HG03196 (cell line): Measurements from ENCODE around the gene DOCK6.
"Not testable (repeated sequence)": the region's sequence is repeated elsewhere in the genome, so short reads cannot be mapped to it uniquely, and the experiment has no call there.

ENCODE experiments used
- ATAC-seq: cut with Tn5 transposase; IDR thresholded peaks from one replicate; pipeline ENCODE4 v1.9.1; 2021; ENCODE audit not compliant: unreplicated experiment

Gene DOCK6

DNA sequence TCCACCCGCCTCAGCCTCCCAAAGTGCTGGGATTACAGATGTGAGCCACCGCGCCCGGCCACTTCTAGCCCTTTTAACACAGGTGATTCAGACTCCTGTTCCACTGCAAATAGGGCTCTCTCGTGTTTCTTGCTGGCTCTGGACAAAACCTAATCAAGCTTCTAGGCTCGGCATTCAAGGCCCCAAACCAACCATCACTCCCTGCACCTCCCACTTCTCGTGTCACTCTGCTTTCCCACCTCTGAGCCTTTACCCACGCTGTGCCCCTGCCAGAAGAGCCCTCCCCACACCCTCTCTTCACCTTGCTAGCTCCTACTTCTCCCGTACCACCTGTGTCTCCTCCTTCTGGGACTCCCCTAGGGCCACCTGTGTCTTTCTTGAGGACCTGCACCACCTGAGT lies 84.7 kb downstream of the DOCK6 start:
- no peak for ATAC-seq

DNA sequence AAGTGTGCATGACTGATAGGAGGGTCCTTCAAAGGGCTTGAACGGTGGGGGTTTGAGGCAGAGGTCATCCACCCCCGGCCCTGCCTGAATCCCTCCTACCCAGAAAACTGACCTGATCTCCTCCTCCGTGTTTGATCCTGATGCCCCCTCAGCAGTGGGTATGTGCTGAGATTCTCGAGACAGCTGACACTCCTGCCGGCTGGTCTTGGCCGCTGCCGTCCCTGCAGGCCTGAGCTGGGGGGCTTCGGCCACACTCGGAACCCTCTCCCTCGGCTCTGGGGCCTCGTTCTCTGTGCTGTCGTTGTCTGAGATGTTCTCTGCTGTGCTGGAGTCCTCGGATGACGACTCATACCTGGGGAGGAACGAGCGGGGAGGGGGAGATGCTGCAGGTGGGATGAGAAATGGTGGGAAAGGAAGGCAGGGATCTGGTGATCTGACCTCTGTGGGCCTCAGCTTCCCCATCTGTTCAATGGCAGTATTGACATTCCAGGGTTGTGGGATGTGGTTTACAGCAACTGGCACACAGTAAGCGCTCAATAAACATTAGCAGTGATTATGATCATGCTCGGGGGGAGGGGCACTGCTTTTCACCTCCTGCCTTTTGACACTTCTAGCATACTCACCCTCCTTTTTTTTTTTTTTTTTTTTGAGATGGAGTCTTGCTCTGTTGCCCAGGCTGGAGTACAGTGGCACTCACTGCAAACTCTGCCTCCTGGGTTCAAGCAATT lies 85.7 kb downstream of the DOCK6 start:
- no peak for ATAC-seq

DNA sequence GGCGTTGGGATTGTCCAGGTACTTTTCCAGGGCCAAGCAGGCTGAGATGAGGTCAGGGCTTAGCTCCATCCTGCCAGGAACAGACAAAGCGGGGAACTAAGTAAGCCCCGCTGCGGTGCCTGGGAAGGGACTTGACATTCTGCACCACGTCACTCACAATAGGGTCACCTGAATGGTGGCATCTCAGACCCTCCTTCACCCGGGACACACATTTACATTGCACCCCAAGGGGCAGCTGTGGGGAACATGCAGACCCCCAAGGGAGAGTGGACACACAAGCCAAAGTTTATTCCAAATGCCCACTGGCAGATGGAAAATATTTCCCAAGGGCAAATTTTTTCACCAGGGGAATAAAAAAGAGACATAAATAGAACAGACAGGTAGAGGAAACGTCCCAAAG lies 86.4 kb downstream of the DOCK6 start:
- no peak for ATAC-seq

DNA sequence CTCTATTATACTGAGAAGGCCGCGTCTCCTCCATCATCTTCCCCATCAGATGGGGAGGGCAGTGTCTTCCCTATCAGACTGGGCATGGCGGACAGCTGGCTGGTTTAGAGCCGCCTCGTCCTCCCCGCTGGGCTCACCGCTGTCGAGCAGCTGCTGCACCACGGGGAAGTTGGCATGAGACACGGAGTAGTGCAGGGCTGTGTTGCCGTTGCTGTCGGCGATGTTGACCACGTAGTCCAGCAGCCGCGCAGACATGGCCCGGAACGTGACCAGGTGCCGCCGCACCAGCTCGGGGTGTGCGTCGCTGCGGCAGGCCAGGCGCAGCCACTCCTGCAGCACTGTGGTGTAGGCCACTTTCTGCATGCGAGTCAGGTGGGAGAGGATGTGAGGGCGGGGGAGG lies 88.0 kb downstream of the DOCK6 start:
- no peak for ATAC-seq

DNA sequence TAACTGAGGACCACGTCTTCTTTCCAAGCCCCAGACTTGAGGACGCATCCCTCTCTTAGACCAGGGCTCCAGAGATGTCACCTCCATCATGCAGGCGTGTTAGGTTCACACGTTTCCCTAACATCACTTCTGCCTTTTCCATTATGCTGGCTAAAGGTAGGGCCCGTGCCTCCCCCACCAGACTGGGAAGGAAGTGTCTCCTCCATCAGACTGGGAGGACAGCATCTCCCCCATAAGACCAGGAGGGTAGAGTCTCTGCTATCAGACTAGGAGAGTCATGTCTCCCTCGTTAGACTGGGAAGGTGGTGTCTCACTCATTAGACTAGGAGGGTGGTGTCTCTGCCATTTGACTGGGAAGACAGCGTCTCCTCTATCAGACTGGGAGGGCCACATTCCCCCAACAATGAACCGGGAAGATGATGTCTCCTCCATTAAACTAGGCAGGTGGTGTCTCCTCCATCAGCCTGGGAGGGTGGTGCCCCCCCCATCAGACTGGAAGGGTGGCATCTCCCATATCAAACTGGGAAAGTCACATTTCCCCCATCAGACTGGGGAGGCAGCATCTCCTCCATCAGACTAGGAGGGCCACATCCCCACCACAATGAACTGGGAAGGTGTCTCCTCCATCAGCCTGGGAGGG lies 88.7 kb downstream of the DOCK6 start:
- ATAC-seq: no peak

DNA sequence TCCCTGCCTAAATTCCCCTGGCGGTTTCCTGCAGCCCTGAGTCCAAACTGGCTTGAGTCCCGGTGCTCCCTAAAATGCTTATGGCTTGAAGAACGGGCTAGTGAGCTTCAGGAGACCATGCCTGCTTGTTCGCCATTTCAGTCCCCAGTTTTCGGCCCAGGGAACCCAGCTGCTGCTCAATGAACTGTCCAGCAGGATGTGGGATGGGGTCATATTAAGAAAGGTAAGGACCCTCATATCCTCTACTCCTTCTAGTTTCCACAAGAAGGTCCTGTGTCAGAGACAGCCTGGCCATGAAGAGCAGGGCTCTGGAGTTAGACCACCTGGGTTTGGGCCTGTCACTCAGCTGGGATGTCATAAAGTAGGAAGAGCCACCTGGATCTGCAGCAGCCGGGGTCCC lies 89.7 kb downstream of the DOCK6 start:
- ATAC-seq: no peak

DNA sequence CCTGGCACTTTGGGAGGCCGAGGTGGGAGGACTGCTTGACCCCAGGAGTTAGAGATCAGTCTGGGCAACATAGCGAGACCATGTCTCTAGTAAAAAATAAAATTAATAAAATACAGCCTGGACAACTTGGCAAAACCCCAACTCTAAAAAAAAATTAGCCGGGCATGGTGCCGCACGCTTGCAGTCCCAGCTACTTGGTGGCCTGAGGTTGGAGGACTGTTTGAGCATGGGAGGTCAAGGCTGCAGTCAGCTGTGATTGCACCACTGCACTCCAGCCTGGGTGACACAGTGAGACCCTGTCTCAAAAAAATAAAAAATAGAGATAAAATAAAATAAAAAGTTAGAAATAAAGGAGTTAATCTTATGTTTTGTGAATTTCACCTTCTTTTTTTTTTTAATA lies 91.2 kb downstream of the DOCK6 start:
- ATAC-seq: no peak

DNA sequence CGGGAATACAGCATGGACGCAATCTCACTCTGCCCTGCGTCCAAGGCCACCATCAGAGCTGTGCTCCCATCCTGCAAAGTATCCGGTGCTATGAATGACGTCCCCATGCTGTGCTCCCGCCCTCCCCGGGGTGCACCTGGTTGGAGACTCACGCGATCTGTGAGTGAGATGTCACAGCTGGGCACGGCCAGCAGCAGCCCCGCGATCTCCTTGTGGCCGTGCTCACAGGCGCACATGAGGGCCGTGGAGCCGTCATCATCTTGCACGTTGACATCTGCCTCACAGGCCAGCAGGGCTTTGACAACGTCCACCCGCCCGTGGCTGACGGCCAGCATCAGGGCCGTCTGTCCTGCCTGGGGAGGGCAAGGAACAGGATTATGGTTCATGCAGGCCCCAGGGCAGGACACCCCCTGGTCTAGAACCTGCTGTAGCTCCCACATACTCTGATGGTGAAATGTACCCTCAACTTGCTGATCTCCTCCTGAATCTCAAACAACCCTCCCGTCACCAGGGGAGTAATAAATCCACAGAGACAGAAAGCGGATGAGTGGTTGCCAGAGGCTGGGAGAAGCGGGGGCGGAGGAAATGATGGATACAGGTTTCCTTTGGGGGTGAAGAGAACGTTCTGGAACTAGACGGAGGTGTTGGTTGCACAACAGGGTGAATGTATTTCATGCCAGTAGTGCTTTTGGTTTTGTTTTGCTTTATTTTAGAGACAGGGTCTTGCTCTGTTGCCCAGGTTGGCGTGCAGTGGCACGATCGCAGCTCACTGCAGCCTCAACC lies 92.2 kb downstream of the DOCK6 start:
- ATAC-seq: no peak

DNA sequence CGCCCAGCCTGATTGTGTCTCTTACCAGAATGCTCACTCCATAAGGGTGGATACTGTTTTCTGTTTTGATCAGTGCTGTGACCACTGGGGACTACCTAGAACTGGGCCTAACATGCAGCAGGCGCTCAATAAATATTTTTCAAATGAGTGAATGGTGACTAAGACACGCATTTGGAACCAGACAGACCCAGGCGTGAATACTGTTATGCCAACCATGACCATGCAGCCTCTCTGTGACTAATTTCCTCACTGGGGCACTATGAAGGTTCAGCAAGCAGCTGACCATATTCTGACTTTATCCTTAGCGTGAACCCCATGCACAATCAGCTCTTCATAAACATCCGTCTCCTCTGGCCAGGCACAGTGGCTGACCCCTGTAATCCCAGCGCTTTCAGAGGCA lies 93.8 kb downstream of the DOCK6 start:
- no peak for ATAC-seq

DNA sequence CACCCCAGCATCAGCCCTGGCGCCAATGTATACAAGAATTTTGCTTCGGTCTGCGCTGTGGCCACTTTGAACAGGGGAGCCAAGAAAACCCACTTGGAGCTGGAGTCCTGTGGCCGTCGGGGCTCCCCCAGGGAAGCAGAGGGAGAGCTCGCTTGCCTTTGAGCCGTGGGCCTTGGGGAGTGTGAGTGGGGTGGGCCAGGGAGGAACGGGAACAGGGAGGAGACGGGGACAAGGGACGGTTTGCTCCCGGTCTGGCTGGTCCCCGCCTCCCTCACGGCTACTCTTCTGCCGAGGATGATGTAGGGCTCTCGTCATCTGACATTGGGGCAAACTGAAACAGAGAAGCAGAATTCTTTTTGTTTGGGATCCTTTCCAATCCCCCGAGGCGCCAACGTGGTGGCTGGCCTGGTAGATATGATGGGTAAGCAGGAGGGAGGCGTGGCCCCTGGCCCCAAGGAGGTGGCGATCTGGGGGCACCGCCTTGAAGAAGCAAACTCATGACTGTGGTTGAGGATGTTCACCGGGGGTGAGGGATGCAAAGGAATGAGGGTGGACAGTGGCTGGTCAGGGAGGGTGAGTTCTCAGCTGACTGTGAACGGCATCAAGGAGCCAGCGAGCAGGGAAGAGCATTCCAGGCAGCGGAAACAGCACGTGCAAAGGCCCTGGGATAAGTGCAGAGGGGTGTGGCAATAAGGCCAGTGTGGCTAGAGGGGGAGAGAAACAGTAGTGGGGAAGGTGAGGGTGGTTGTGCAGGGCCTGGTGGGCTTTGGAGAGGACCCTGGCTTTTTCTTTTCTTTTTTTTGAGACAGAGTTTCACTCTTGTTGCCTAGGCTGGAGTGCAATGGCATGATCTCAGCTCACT lies 95.8 kb downstream of the DOCK6 start:
- ATAC-seq: no peak

DNA sequence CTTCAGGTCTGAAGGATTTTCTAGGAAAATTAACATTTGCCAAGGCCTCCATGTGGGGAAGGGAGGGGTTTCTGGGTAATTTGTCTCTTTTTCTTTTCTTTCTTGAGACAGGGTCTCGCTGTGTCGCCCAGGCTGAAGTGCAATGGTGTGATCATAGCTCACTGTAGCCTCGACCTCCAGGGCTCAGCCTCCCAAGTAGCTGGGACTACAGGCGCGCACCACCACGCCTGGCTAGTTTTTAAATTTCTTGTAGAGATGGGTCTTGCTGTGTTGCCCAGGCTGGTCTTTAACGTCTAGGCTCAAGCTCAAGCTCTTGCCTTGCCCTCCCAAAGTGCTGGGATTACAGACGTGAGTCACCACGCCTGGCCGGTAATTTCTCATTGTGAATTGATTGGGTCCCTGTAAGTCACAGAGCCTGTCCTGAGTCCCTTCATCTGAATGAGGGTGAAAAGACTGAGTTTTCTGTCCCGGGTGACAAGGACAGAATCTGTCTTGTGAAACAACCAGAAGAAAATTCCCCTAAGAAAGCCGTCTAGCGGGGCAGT lies 96.8 kb downstream of the DOCK6 start:
- no peak for ATAC-seq

DNA sequence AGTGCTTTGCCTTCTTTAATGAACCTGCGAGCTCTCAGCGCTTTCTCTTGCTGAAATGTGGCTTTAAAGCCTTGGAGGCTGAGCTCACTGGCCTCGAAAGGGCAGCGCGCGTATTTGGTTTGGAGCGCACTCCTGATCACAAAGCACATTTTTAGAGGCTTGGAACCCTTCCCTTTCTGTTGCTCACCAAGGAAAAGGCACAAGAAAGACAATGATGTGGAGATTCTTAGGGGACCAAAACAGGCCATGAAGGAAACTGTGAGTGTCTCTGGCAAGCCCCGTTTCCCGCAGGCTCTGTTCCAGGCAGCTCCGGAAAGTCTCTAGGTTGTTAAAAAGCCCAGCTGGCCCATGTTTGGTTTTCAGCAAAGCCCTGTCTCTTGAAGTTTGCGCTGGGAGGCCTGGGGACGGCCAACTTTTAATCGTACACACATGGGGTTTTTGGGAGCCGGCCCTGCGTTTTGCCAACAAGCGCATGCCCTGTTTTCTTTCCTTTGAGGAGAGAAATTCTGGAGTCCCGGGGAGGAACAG lies 97.4 kb downstream of the DOCK6 start:
- ATAC-seq: no peak

DNA sequence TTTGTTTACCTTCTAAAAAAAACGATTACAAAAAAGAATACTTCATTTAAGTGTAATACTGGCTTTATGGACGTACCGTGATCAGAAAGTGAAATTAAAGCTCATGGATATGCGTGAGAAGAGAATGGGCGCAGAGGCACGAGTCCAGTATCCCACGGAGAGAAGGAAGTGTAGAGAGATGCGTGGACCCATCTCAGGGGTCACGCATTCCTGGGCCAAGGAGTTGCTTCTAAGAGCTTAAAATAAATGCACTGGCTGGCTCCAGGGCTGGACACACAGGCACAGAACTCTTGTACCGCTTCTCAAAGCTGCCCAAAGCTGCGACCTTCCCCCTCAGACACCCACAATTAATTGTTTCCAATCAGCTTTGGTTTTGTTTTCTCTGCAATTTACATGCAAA lies 98.0 kb downstream of the DOCK6 start:
- ATAC-seq: no peak

DNA sequence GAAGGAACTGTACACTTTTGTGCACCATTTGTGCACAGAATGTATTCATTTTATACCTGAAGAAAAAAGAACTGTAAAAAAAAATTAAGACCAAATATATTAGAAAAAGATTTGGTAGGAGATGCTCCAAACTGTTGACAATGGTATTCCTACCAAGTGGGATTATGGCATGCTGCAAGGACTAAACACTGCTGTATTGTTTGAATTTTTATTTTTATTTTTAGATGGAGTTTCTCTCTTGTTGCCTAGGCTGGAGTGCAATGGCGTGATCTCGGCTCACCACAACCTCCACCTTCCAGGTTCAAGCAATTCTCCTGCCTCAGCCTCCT lies 101.9 kb downstream of the DOCK6 start:
- not testable (repeated sequence) for ATAC-seq

DNA sequence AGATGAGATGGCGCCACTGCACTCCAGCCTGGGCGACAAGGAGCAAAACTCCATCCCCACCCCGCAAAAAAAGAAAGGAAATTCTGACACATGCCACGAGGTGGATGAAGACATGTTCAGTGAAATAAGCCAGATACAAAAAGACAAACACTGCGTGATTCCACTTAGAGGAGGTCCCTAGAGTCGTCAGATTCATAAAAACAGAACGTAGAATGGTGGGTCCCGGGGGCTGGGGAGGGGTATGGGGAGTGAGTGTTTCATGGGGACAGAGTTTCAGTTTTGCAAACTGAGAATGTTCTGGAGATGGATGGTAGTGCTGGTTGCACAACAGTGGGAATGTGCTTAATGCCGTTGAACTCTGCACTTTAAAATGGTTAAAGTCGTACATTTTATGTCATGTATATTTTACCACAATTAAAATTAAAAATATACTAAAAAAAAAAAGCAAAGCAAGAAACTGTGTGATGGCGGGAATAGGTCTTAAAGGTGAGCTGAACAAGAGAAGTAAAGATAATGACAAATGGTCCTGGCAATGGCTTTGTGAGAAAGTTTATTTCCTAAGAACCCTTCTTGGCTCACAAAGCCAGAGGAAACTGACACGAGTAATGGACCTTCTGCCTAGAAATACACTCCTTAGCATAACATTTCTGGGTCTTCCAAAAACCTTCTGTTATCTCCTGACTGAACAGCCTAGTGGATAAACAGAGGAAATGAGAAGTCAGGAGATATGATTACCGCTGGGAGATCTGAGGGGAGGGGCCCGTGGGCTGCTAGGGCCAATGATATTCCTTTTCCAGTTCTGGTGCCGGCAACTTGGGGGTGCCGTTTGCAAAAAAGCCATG lies 102.5 kb downstream of the DOCK6 start:
- ATAC-seq: no peak

DNA sequence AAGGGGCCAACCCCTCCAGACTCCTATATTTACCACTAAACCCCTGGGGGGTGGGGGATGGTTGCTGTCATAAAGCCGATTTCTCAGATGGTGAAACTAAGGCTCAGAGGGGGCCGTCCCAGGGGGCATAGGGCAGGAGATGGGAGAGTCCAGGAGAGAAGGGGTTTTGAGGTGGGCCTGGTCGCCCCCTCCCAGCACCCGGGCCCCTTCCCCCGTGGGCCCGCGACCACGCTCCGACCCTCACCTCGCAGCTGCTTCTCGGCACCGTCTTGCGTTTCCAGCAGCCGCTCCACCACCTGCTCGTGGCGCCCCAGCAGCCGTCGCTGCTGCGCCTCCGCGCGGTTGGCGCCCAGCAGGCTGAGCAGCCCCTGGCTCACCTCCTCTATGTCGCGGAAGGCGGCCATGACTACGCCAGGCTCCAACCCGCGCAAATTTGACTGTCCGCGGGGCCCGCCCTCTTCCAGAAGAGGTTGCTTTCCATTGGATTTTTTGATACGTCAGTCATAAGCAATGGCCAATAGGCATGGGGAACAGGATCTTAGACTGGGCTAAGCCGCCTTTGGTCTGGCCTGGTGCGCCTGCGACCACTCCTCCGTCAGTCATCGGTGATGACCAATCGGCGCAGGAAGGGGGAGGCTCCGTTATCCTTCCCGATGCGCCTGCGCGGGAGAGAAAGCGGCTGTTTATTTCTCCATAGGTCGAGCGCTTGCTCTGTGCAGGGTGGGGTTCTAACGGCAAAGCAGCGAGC lies 106.8 kb downstream of the DOCK6 start, which contains the start of gene SPC24:
Gene SPC24 (minus strand): TSS at position 410 of the 748 bp plus-strand sequence. CDS start 6 bp downstream, at position 404.
- peak; percentile 98 for ATAC-seq

DNA sequence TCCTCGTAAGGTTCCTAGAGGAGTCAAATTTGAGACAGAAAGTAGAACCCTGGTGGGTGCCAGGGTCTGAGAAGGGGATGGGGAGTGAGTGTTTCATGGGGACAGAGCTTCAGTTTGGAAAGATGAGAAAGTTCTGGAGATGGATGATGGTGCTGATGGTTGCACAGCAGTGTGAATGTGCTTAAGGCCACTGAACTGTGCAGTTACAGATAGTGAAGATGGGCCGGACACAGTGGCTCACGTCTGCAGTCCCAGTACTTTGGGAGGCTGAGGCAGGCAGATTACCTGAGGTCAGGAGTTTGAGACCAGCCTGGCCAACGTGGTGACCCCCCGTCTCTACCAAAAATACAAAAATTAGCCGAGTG lies 107.7 kb downstream of the DOCK6 start:
- ATAC-seq: no peak

DNA sequence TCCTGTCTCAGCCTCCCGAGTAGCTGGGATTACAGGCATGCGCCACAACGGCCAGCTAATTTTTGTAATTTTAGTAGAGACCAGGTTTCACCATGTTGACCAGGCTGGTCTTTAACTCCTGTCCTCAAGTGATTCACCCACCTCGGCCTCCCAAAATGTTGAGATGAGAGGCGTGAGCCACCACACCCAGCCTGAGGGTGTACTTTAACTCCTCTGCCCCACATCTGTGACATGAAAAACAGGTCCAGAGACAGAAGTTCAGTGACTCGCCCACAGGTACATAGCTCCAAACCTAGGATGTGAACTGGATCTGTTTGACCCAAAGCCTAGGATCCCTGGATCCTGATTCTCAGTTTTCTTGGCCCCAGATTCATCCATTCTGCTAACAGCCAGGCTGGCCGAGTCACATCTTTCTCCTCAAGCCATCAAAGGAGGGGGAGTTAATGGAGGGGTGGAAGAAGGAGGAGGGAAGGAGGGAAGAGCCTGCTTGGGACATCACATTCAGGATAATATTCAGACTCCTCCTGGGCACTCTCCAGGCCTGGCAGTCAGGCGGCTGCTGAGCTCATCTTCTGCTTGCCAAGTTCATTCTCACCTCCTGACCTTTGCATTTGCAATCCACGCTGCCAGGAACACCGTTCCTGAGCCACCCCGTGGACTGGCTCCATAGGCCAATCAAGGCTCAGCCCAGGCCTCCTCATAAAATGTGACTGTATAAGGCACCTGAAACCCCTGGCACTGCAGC lies 109.8 kb downstream of the DOCK6 start:
- no peak for ATAC-seq
